H9 (cell line): ENCODE data around the gene TIMELESS. TPM values are rescaled to one million over a fixed set of nuclear protein-coding genes. Genes with fewer than 3 reads are reported as not detected.

ENCODE experiments used
- DNase-seq: peaks from one replicate; pipeline ENCODE4 v3.0.0-alpha.2; 2017
- H2AFZ ChIP-seq: one replicate; pipeline ENCODE4 v1.6.1; 2013; ENCODE audit warnings: mild to moderate bottlenecking, low read length, control low read depth, moderate library complexity
- H2AK5ac ChIP-seq: 2 replicates; pipeline ENCODE4 v1.6.1; 2013; ENCODE audit warnings: low read length, control low read depth, mixed read lengths; ENCODE audit not compliant: insufficient read length
- H2BK120ac ChIP-seq: one replicate; pipeline ENCODE4 v1.6.1; 2013; ENCODE audit warnings: low read depth, mild to moderate bottlenecking, low read length, control low read depth, inconsistent platforms; ENCODE audit not compliant: poor library complexity, severe bottlenecking
- H2BK12ac ChIP-seq: 2 replicates; pipeline ENCODE4 v1.6.1; 2013; ENCODE audit warnings: low read length, control low read depth, mixed read lengths, low read depth; ENCODE audit not compliant: insufficient read length
- H2BK15ac ChIP-seq: 2 replicates; pipeline ENCODE4 v1.6.1; 2013; ENCODE audit warnings: low read depth, low read length, control low read depth
- H2BK20ac ChIP-seq: one replicate; pipeline ENCODE4 v1.6.1; 2013; ENCODE audit warnings: low read depth, mild to moderate bottlenecking, low read length, control low read depth, inconsistent platforms; ENCODE audit not compliant: poor library complexity, severe bottlenecking
- H2BK5ac ChIP-seq: 2 replicates; pipeline ENCODE4 v1.6.1; 2013; ENCODE audit warnings: low read length, control low read depth, mixed read lengths; ENCODE audit not compliant: insufficient read length
- H3K14ac ChIP-seq: 2 replicates; pipeline ENCODE4 v1.6.1; 2013; ENCODE audit warnings: low read length, control low read depth; ENCODE audit not compliant: insufficient read depth
- H3K18ac ChIP-seq: 2 replicates; pipeline ENCODE4 v1.6.1; 2013; ENCODE audit warnings: low read depth, mild to moderate bottlenecking, mixed read lengths, low read length, control low read depth; ENCODE audit not compliant: insufficient read length
- H3K23ac ChIP-seq: 2 replicates; pipeline ENCODE4 v1.6.1; 2013; ENCODE audit warnings: low read length, control low read depth, mixed read lengths, low read depth; ENCODE audit not compliant: insufficient read length
- H3K23me2 ChIP-seq: 2 replicates; pipeline ENCODE4 v1.6.1; 2013; ENCODE audit warnings: low read depth, mild to moderate bottlenecking, mixed read lengths, low read length, control low read depth; ENCODE audit not compliant: insufficient read length, poor library complexity, severe bottlenecking
- H3K27ac ChIP-seq: 2 replicates; pipeline ENCODE4 v1.5.1; 2013; ENCODE audit warnings: low read length, control low read depth, mixed read lengths, low read depth; ENCODE audit not compliant: insufficient read length
- H3K27me3 ChIP-seq: 2 replicates; pipeline ENCODE4 v1.6.1; 2013; ENCODE audit warnings: low read length, control low read depth, inconsistent platforms; ENCODE audit not compliant: insufficient read depth
- H3K4ac ChIP-seq: 2 replicates; pipeline ENCODE4 v1.6.1; 2013; ENCODE audit warnings: low read depth, mild to moderate bottlenecking, control low read depth, inconsistent platforms, low read length, moderate library complexity
- H3K4me1 ChIP-seq: 2 replicates; pipeline ENCODE4 v1.6.1; 2013; ENCODE audit warnings: low read length, control low read depth, inconsistent platforms; ENCODE audit not compliant: insufficient read depth
- H3K4me2 ChIP-seq: 2 replicates; pipeline ENCODE4 v1.6.1; 2013; ENCODE audit warnings: low read length, control low read depth, mixed read lengths; ENCODE audit not compliant: insufficient read length, insufficient read depth
- H3K56ac ChIP-seq: 2 replicates; pipeline ENCODE4 v1.6.1; 2013; ENCODE audit warnings: low read depth, mild to moderate bottlenecking, mixed read lengths, low read length, control low read depth; ENCODE audit not compliant: insufficient read length
- H3K79me1 ChIP-seq: 2 replicates; pipeline ENCODE4 v1.6.1; 2013; ENCODE audit warnings: low read depth, mild to moderate bottlenecking, moderate library complexity, low read length, control low read depth, inconsistent platforms; ENCODE audit not compliant: insufficient read depth, poor library complexity, severe bottlenecking
- H3K79me2 ChIP-seq: 2 replicates; pipeline ENCODE4 v1.6.1; 2013; ENCODE audit warnings: low read length, control low read depth, inconsistent platforms; ENCODE audit not compliant: insufficient read depth
- H3K9ac ChIP-seq: 2 replicates; pipeline ENCODE4 v1.6.1; 2013; ENCODE audit warnings: low read length, control low read depth, mixed read lengths; ENCODE audit not compliant: insufficient read length; ENCODE audit errors: extremely low read depth
- H3K9me3 ChIP-seq: one replicate; pipeline ENCODE4 v1.6.1; 2013; ENCODE audit warnings: low read depth, low read length, inconsistent platforms; ENCODE audit not compliant: control insufficient read depth
- H3T11ph ChIP-seq: one replicate; pipeline ENCODE4 v1.6.1; 2013; ENCODE audit warnings: mild to moderate bottlenecking, low read length, control low read depth, inconsistent platforms
- H4K20me1 ChIP-seq: one replicate; pipeline ENCODE4 v1.6.1; 2013; ENCODE audit not compliant: control insufficient read depth, insufficient read length, insufficient read depth
- H4K5ac ChIP-seq: 2 replicates; pipeline ENCODE4 v1.6.1; 2013; ENCODE audit warnings: low read depth, mild to moderate bottlenecking, mixed read lengths, low read length, control low read depth; ENCODE audit not compliant: insufficient read length
- H4K8ac ChIP-seq: replicated peaks from 2 replicates; pipeline ENCODE4 v1.6.1; 2013; ENCODE audit warnings: low read length, control low read depth, mixed read lengths, low read depth; ENCODE audit not compliant: insufficient read length
- H4K91ac ChIP-seq: 2 replicates; pipeline ENCODE4 v1.6.1; 2013; ENCODE audit warnings: low read depth, mild to moderate bottlenecking, moderate library complexity, mixed read lengths, low read length, control low read depth; ENCODE audit not compliant: insufficient read length
- H3K27ac Mint-ChIP-seq, 3 experiments: 2 replicates in 2 of 3; 3 replicates in 1 of 3; pipeline ENCODE4 v1.8.0; 2020 to 2021; ENCODE audit warnings: mixed read lengths in 3 of 3, mild to moderate bottlenecking in 1 of 3, moderate library complexity in 1 of 3
- H3K27me3 Mint-ChIP-seq: 2 replicates; pipeline ENCODE4 v1.8.0; 2021; ENCODE audit warnings: low read depth, mild to moderate bottlenecking, moderate library complexity, mixed read lengths
- H3K36me3 Mint-ChIP-seq, 3 experiments: 2 replicates in 2 of 3; 3 replicates in 1 of 3; pipeline ENCODE4 v1.8.0; 2020 to 2021; ENCODE audit warnings: low read depth in 3 of 3, mixed read lengths in 3 of 3; ENCODE audit not compliant: insufficient read depth in 1 of 3
- H3K4me1 Mint-ChIP-seq, 2 experiments: 2 replicates each; pipeline ENCODE4 v1.8.0; 2020; ENCODE audit warnings: mixed read lengths in 2 of 2
- H3K4me3 Mint-ChIP-seq, 2 experiments: 2 replicates in 1 of 2; 3 replicates in 1 of 2; pipeline ENCODE4 v1.8.0; 2020 to 2021; ENCODE audit warnings: mild to moderate bottlenecking in 2 of 2, mixed read lengths in 2 of 2, moderate library complexity in 1 of 2
- H3K9me3 Mint-ChIP-seq, 2 experiments: 2 replicates in 1 of 2; 3 replicates in 1 of 2; pipeline ENCODE4 v1.8.0; 2020; ENCODE audit warnings: mild to moderate bottlenecking in 2 of 2, mixed read lengths in 2 of 2, moderate library complexity in 1 of 2
- CTCF ChIP-seq: fragments of 200-600 bp; sonication (generic); conservative IDR thresholded peaks from 3 replicates; pipeline ENCODE4 v1.8.0; 2021; ENCODE audit warnings: antibody characterized with exemption, mild to moderate bottlenecking
- WGBS: extraction: QIAGEN DNeasy Blood & Tissue Kit; methylation state at CpG from one replicate; pipeline ENCODE4 v1.1.7; 2013; ENCODE audit warnings: missing lambda C conversion rate, low lambda C conversion rate, mixed read lengths; ENCODE audit not compliant: insufficient read length; ENCODE audit errors: extremely low coverage; 5-methylcytosine and 5-hydroxymethylcytosine counted together
- total RNA-seq: library from RNA; stranded (reverse); gene quantifications from 2 replicates; pipeline ENCODE4 v1.2.1, GENCODE V29; 2021

TIMELESS gene
- total RNA-seq, 1 experiment from 2014 or later: 68.0 TPM

GRCh38 chr12:56479625-56480024, 30.4 kb upstream of the TIMELESS start:
- Histone ChIP-seq H4K8ac (no peak overlapping the region), H3K79me2 (no peaks in the 10 kb centered on the region), H3T11ph (no peak overlapping the region), H3K9me3 (no peaks in the 10 kb centered on the region), H2BK120ac (no peak overlapping the region), H2AFZ (no peak overlapping the region), H3K56ac (no peak overlapping the region), H3K27me3 (no peaks in the 10 kb centered on the region), H2BK5ac (no peak overlapping the region), H3K14ac (no peak overlapping the region), H3K23me2 (no peaks in the 10 kb centered on the region), H4K5ac (no peak overlapping the region), H3K23ac (no peak overlapping the region), H3K4ac (no peak overlapping the region), H3K9ac (no peak overlapping the region), H4K91ac (no peak overlapping the region), H2BK15ac (no peak overlapping the region), H4K20me1 (no peaks in the 10 kb centered on the region), H3K18ac (no peak overlapping the region), H3K27ac (no peak overlapping the region), H3K79me1 (no peaks in the 10 kb centered on the region), H3K4me2 (no peak overlapping the region), H2BK12ac (no peak overlapping the region), H2AK5ac (no peak overlapping the region), H3K4me1 (no peaks in the 10 kb centered on the region), H2BK20ac (no peak overlapping the region)
- no peaks in the 10 kb centered on the region for H3K4me1 Mint-ChIP-seq
- H3K36me3 Mint-ChIP-seq: peaks cover 0 to 12% (median 0%) of the 10 kb centered on the region in 3 experiments; a peak in 2 of 7 replicates
- WGBS: no CpG with 5 or more reads among the region's 7 CpGs
- H3K27me3 Mint-ChIP-seq: no peaks in the 10 kb centered on the region
- H3K9me3 Mint-ChIP-seq: no peaks in the 10 kb centered on the region
- H3K4me3 Mint-ChIP-seq: no peak overlapping the region
- no peak for DNase-seq
- no peak for TF ChIP-seq CTCF
- H3K27ac Mint-ChIP-seq: no peak overlapping the region
